Measurements from ENCODE around the gene TGFA.

The TGFA gene

GRCh38 chr2:70418514-70418913, 135.1 kb downstream of the TGFA start:
- no peak for DNase-seq (ENCODE audit: low read depth in 2 of 2)

- no peak for DNase-seq (ENCODE audit: low read depth in 2 of 2)
These were observed 136.6 kb downstream of the TGFA start for GRCh38 chr2:70417011-70417410.

GRCh38 chr2:70412294-70413070, 141.1 kb downstream of the TGFA start:
- no peak for DNase-seq (ENCODE audit: low read depth in 2 of 2)

DNA sequence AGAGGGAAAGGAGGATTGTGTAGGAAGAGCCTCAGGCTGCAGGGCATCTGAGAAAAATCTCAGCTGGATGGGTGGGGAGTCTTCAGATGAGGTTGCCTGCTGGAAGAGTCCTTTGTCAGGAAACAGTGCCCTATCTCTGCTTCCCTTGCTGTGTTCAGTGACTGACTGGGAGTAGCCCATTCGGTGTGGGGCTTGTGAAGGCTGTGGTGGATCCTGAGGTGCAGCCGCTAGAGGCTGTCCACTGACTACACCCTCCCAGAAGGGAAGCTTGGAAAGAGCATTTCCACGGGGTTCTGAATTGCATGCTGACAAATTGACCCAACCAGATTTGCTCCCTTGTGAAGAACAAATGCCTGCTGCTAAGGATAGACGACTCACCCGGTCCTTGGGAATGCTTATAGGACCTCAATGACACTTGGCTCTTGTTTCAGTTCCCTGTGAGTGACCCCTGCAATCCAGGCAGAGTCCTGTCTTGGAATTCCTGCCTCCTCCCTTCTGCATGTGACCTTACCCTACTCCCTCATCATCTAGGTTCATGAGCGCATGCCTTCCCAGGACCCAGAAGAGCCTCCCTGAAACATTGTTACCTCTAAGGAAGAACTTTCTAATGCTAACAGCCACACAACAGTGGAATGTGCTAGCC, 142.0 kb downstream of the TGFA start:
- DNase-seq (ENCODE audit: low read depth in 2 of 2), result no peak

GRCh38 chr2:70403267-70404053, 150.2 kb downstream of the TGFA start:
- no peak for DNase-seq (ENCODE audit: low read depth in 2 of 2)

DNA sequence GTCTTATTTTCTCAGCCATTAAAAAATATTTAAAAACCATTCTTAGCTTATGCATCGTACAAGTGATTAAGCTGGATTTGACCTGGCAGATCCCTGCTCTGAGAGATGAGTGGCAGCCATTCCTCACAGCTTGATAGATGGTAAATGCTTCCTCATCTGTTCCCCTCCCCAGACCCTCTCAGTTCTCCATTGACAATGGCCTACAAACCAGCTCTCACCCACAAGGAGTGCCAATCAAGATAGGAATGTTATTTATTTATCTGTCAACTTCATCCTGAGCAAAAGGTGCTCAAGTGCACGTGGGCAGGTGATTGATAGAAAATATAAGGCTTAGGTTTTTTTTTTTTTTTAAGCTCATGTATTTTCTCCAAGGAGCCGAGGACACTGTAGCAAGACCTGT, 153.1 kb downstream of the TGFA start:
- no peak for DNase-seq (ENCODE audit: low read depth in 2 of 2)

GRCh38 chr2:70399046-70399445, 154.6 kb downstream of the TGFA start:
- DNase-seq (ENCODE audit: low read depth in 2 of 2), result no peak

All from stimulated activated CD4-positive, alpha-beta T cell treated with anti-CD3 and anti-CD28 coated beads, Interleukin-12 subunit alpha, Interleukin-12 subunit beta, amount 100 ng/mL, for 24 hours (primary cell).